Measurements from ENCODE around the gene CA6.

Gene CA6

DNA sequence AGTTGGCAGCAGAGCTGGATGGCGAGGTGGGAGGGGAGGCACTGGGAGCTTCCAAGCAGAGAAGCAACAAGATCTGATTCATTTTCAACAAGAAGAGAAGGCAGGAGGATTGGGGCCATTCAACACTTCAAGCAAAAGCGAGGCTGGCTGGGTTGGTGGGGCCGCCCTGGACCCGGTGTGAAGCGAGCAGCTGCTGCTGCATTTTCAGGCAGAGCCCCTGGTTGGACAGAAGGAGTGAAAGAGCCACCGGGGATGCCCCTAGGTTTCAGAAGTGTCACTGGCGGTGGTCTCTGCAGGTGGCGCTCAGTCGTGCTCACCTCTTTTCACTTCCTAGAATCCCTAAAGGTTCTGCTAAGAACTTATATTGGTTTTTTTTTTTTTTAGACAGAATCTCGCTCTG lies 62.6 kb downstream of the CA6 start:
- Histone ChIP-seq H3K23ac (ENCODE audit: low read length) (no peak overlapping the region), H3K36me3 (ENCODE audit: control insufficient read depth, insufficient read depth, low read length) (no peaks in the 10 kb centered on the region), H3K4me1 (ENCODE audit: control insufficient read depth, low read depth, low read length) (no peaks in the 10 kb centered on the region), H2BK15ac (replicated peaks; ENCODE audit: low read depth) (no peak overlapping the region), H3K4me2 (ENCODE audit: low read length) (no peak overlapping the region), H2BK120ac (ENCODE audit: low read depth, low read length) (no peak overlapping the region), H3K27ac (ENCODE audit: low read depth, low read length) (no peak overlapping the region), H3K18ac (ENCODE audit: low read length) (no peak overlapping the region), H3K79me1 (ENCODE audit: low read length) (no peaks in the 10 kb centered on the region), H4K8ac (ENCODE audit: low read depth, low read length) (no peak overlapping the region), H3K9ac (ENCODE audit: low read length) (no peak overlapping the region), H3K4me3 (ENCODE audit: low read length) (no peak overlapping the region), H3K56ac (ENCODE audit: low read length) (no peak overlapping the region), H2BK5ac (ENCODE audit: low read length) (no peak overlapping the region), H4K5ac (ENCODE audit: low read length) (no peak overlapping the region), H3K4ac (ENCODE audit: low read depth, low read length) (no peak overlapping the region), H3K79me2 (ENCODE audit: control insufficient read depth, insufficient read depth, low read length) (no peaks in the 10 kb centered on the region), H2AK5ac (ENCODE audit: low read length) (no peak overlapping the region), H3K27me3 (ENCODE audit: insufficient read depth, low read length, poor library complexity) (no peaks in the 10 kb centered on the region)
- DNase-seq, result no peak
- no CpG with 5 or more reads among the region's 10 CpGs for whole genome bisulfite sequencing (ENCODE audit: extremely low coverage, insufficient coverage, low lambda C conversion rate)

DNA sequence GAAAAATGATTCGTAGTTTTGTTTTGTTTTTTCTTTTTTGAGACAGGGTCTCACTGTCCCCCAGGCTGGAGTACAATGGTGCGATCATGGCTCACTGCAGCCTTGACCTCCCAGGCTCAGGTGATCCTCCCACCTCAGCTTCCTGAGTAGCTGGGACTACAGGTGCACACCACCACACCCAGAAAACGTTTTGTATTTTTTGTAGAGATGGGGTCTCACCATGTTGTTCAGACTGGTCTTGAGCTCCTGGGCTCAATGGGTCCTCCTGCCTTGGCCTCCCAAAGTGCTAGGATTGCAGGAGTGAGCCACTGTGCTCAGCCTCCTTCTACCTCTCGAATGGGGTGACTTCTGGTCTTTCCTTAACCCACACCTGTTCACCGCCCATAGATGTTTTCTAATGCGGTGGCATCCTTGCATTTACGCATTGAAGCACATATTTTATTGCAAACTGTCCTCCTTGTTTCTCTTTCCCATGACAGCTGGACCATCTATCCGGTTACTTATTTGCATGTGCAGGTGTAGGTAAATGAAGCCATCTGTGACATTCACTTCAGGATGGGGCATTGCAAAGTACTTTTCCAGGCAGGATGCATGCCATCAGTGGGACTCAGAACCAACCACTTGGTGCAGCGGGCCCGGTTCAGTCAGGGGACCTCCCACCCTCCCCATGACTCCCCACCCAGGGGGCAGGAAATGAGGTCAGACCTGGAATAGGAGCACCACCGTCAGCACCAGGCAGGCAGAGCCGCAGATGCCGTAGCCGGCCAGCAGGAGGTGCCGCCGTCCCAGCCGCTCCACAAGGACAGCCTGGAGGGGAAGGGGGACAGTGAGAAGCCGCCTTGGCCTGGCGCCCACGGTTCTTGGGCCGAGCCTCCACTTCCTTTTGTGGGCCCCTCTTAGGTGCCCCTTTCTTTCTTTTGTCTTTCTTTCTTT lies 64.0 kb downstream of the CA6 start:
- Histone ChIP-seq H3K4me2 (ENCODE audit: low read length) (no peak overlapping the region), H3K4ac (ENCODE audit: low read depth, low read length) (no peak overlapping the region), H3K79me2 (ENCODE audit: control insufficient read depth, insufficient read depth, low read length) (no peaks in the 10 kb centered on the region), H3K79me1 (ENCODE audit: low read length) (no peaks in the 10 kb centered on the region), H2BK5ac (ENCODE audit: low read length) (no peak overlapping the region), H3K23ac (ENCODE audit: low read length) (no peak overlapping the region), H2BK15ac (replicated peaks; ENCODE audit: low read depth) (no peak overlapping the region), H3K4me1 (ENCODE audit: control insufficient read depth, low read depth, low read length) (no peaks in the 10 kb centered on the region), H2AK5ac (ENCODE audit: low read length) (no peak overlapping the region), H3K9ac (ENCODE audit: low read length) (no peak overlapping the region), H4K5ac (ENCODE audit: low read length) (no peak overlapping the region), H3K27ac (ENCODE audit: low read depth, low read length) (no peak overlapping the region), H3K27me3 (ENCODE audit: insufficient read depth, low read length, poor library complexity) (no peaks in the 10 kb centered on the region), H2BK120ac (ENCODE audit: low read depth, low read length) (no peak overlapping the region), H3K36me3 (ENCODE audit: control insufficient read depth, insufficient read depth, low read length) (no peaks in the 10 kb centered on the region), H3K56ac (ENCODE audit: low read length) (peak overlapping the region; percentile 64), H3K18ac (ENCODE audit: low read length) (no peak overlapping the region), H4K8ac (ENCODE audit: low read depth, low read length) (no peak overlapping the region), H3K4me3 (ENCODE audit: low read length) (no peak overlapping the region)
- no CpG with 5 or more reads among the region's 21 CpGs for WGBS (ENCODE audit: extremely low coverage, insufficient coverage, low lambda C conversion rate)
- peak; percentile 88 for DNase-seq

DNA sequence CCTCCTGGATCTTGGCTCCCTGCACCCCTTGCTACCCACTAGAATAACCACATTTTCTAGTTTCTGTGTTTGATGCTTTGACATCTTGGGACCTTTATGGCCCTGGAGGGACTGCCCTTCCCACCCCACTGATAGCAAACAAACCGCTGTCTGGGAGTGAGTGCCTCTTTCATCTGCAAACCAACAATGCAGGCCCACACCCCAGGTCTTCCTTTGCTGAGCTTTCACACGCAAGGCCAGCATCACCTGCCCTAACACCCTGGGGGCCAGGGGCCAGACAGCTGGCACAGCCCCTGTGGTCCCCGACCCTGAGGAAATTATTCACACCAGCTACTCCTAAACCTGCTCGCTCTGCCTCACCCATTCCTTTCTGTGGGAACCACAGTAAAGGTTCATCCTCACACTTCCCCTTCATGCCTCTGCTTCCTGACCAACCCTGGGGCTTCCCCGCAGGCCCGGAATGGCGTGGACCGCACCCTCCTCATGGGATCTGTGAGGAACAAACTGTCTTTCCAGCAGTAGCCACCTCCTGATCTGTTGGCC lies 65.2 kb downstream of the CA6 start:
- H3K4ac ChIP-seq (ENCODE audit: low read depth, low read length), result no peak overlapping the region
- H3K23ac ChIP-seq (ENCODE audit: low read length), result no peak overlapping the region
- H3K4me2 ChIP-seq (ENCODE audit: low read length), result no peak overlapping the region
- H4K5ac ChIP-seq (ENCODE audit: low read length), result no peak overlapping the region
- no peak overlapping the region for H4K8ac ChIP-seq (ENCODE audit: low read depth, low read length)
- H3K18ac ChIP-seq (ENCODE audit: low read length), result no peak overlapping the region
- H3K9ac ChIP-seq (ENCODE audit: low read length), result no peak overlapping the region
- H3K79me2 ChIP-seq (ENCODE audit: control insufficient read depth, insufficient read depth, low read length), result no peaks in the 10 kb centered on the region
- H3K36me3 ChIP-seq (ENCODE audit: control insufficient read depth, insufficient read depth, low read length), result no peaks in the 10 kb centered on the region
- H2BK15ac ChIP-seq (replicated peaks; ENCODE audit: low read depth), result no peak overlapping the region
- H3K4me3 ChIP-seq (ENCODE audit: low read length), result no peak overlapping the region
- H3K56ac ChIP-seq (ENCODE audit: low read length), result no peak overlapping the region
- no peaks in the 10 kb centered on the region for H3K27me3 ChIP-seq (ENCODE audit: insufficient read depth, low read length, poor library complexity)
- no peaks in the 10 kb centered on the region for H3K79me1 ChIP-seq (ENCODE audit: low read length)
- WGBS (ENCODE audit: extremely low coverage, insufficient coverage, low lambda C conversion rate), result no CpG with 5 or more reads among the region's 8 CpGs
- no peaks in the 10 kb centered on the region for H3K4me1 ChIP-seq (ENCODE audit: control insufficient read depth, low read depth, low read length)
- H2BK120ac ChIP-seq (ENCODE audit: low read depth, low read length), result no peak overlapping the region
- no peak overlapping the region for H2AK5ac ChIP-seq (ENCODE audit: low read length)
- no peak overlapping the region for H2BK5ac ChIP-seq (ENCODE audit: low read length)
- no peak for DNase-seq
- no peak overlapping the region for H3K27ac ChIP-seq (ENCODE audit: low read depth, low read length)

DNA sequence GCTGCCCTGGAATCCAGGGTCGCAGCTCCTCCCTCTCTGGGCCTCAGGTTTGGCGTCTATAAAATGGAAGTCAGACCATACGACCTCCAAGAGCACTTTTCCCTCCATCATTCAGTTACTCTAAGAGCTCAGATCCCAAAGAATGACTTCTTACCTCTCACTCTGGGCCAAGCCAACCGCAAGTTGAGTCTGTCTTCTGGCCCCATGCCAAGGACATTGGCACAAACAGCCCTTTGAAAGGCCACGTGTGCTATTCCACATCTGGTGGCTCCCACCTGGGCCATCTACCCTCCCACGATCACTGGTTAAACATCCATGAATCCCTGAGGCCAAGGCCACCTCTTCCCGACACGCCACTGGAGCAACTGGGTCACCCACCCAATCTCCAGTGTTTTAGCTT lies 68.2 kb downstream of the CA6 start:
- no peaks in the 10 kb centered on the region for H3K27me3 ChIP-seq (ENCODE audit: insufficient read depth, low read length, poor library complexity)
- no peak overlapping the region for H4K5ac ChIP-seq (ENCODE audit: low read length)
- no peaks in the 10 kb centered on the region for H3K79me2 ChIP-seq (ENCODE audit: control insufficient read depth, insufficient read depth, low read length)
- no peak overlapping the region for H3K56ac ChIP-seq (ENCODE audit: low read length)
- no CpG with 5 or more reads among the region's 8 CpGs for WGBS (ENCODE audit: extremely low coverage, insufficient coverage, low lambda C conversion rate)
- H3K79me1 ChIP-seq (ENCODE audit: low read length), result no peaks in the 10 kb centered on the region
- H3K4me2 ChIP-seq (ENCODE audit: low read length), result no peak overlapping the region
- no peak overlapping the region for H4K8ac ChIP-seq (ENCODE audit: low read depth, low read length)
- no peaks in the 10 kb centered on the region for H3K36me3 ChIP-seq (ENCODE audit: control insufficient read depth, insufficient read depth, low read length)
- H3K27ac ChIP-seq (ENCODE audit: low read depth, low read length), result no peak overlapping the region
- no peak overlapping the region for H2BK5ac ChIP-seq (ENCODE audit: low read length)
- H3K4me3 ChIP-seq (ENCODE audit: low read length), result no peak overlapping the region
- no peak overlapping the region for H3K9ac ChIP-seq (ENCODE audit: low read length)
- H3K18ac ChIP-seq (ENCODE audit: low read length), result no peak overlapping the region
- H2BK15ac ChIP-seq (replicated peaks; ENCODE audit: low read depth), result no peak overlapping the region
- H2BK120ac ChIP-seq (ENCODE audit: low read depth, low read length), result no peak overlapping the region
- no peak for DNase-seq
- H3K4ac ChIP-seq (ENCODE audit: low read depth, low read length), result no peak overlapping the region
- no peak overlapping the region for H2AK5ac ChIP-seq (ENCODE audit: low read length)
- no peak overlapping the region for H3K23ac ChIP-seq (ENCODE audit: low read length)
- no peaks in the 10 kb centered on the region for H3K4me1 ChIP-seq (ENCODE audit: control insufficient read depth, low read depth, low read length)

DNA sequence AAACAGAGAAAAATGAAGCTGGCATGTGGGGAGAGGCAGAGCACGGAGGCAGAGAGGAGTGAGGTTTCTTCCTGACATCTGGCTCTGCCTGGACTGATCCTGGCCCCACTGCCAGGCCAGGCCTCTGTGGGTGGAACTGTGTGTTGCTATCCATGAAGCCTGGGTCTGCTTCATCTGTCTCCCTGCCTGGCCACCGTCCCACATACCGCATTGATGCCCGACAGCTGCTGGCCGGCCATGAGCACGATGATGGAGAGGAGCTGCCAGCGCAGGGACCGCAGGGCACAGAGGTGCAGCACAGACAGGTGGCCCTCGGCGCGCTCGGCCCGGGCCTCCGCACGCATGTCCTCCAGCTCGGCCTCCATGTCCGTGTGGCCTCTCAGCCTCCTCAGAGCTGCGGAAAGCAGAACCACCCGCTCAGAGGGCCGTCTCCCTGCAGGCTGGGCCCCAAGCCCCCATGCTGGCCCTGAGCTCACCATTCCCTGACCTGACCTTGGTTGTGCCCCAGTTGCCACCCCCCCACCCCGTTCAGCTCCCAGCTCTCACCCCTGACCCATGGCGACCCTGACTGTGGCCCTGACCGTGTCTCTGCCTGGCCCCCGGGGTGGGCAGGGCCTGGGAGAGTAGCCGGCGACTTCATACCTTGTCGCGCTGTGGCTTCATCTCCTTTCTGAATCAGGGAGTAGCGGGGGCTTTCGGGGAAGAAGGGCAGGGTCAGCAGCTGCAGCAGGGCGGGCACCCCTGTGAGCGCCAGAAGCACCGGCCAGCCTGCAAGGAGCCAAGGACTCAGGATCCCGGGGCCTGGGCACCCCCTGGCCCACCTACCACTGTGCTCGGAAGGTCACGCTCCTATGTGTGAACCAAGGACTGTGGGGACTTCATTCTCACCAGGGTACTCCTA lies 69.1 kb downstream of the CA6 start:
- Histone ChIP-seq H3K27me3 (ENCODE audit: insufficient read depth, low read length, poor library complexity) (no peaks in the 10 kb centered on the region), H3K4me1 (ENCODE audit: control insufficient read depth, low read depth, low read length) (no peaks in the 10 kb centered on the region), H3K23ac (ENCODE audit: low read length) (no peak overlapping the region), H3K4me3 (ENCODE audit: low read length) (no peak overlapping the region), H3K4ac (ENCODE audit: low read depth, low read length) (no peak overlapping the region), H3K27ac (ENCODE audit: low read depth, low read length) (no peak overlapping the region), H3K79me2 (ENCODE audit: control insufficient read depth, insufficient read depth, low read length) (no peaks in the 10 kb centered on the region), H4K8ac (ENCODE audit: low read depth, low read length) (no peak overlapping the region), H3K56ac (ENCODE audit: low read length) (no peak overlapping the region), H2AK5ac (ENCODE audit: low read length) (no peak overlapping the region), H4K5ac (ENCODE audit: low read length) (no peak overlapping the region), H3K9ac (ENCODE audit: low read length) (no peak overlapping the region), H3K36me3 (ENCODE audit: control insufficient read depth, insufficient read depth, low read length) (no peaks in the 10 kb centered on the region), H2BK120ac (ENCODE audit: low read depth, low read length) (no peak overlapping the region), H3K4me2 (ENCODE audit: low read length) (no peak overlapping the region), H2BK5ac (ENCODE audit: low read length) (no peak overlapping the region), H3K18ac (ENCODE audit: low read length) (no peak overlapping the region), H2BK15ac (replicated peaks; ENCODE audit: low read depth) (no peak overlapping the region), H3K79me1 (ENCODE audit: low read length) (no peaks in the 10 kb centered on the region)
- no CpG with 5 or more reads among the region's 36 CpGs for WGBS (ENCODE audit: extremely low coverage, insufficient coverage, low lambda C conversion rate)
- DNase-seq, result no peak

All from mesendoderm (in vitro differentiated cells).